A549 (cell line): ENCODE results near the gene LYPD6B. TPM values are rescaled to one million over a fixed set of nuclear protein-coding genes. Genes with fewer than 3 reads are reported as not detected.

ENCODE experiments used
- ATAC-seq, 2 experiments: fragments of 200-7000 bp in 1 of 2; fragments of >200 bp in 1 of 2; cut with Nextera tagmentation in 1 of 2; cut with Tn5 transposase in 1 of 2; 3 replicates each; pipeline versions ENCODE4 v1.8.0 to v1.9.1; 2018 to 2020; ENCODE audit warnings: mild to moderate bottlenecking in 1 of 2, moderate library complexity in 1 of 2
- CTCF ChIA-PET: fragments of 300-600 bp; sonication (Branson Sonifier 250); formaldehyde crosslinking; extraction: SDS; loops from one replicate; lab custom pipeline; 2021; ENCODE audit warnings: antibody characterized with exemption, inconsistent platforms; lab: Yijun Ruan, JAX
- POLR2A ChIA-PET: fragments of 350-600 bp; formaldehyde crosslinking; extraction: SDS; loops from one replicate; lab custom pipeline; 2021; ENCODE audit warnings: antibody characterized with exemption, inconsistent platforms; lab: Yijun Ruan, JAX
- DNase-seq, 2 experiments: peaks; one replicate each; pipeline versions ENCODE4 v3.0.0 to v3.0.0-alpha.2; 2011 to 2016; ENCODE audit warnings: low read depth in 1 of 2, low spot score in 1 of 2
- FAIRE-seq: peaks from 2 replicates; lab custom pipeline; 2011; peaks lifted over from hg19 to GRCh38; lab: Jason Lieb, UNC
- H3K27ac ChIP-seq, 2 experiments: fragments of >200 bp; sonication (Bioruptor Twin); formaldehyde crosslinking; 3 replicates each; pipeline ENCODE4 v1.5.1; 2016 to 2017
- H3K4me1 ChIP-seq: fragments of >200 bp; sonication (Bioruptor Twin); formaldehyde crosslinking; 3 replicates; pipeline ENCODE4 v1.6.1; 2016
- H3K4me2 ChIP-seq: fragments of >200 bp; sonication (Bioruptor Twin); formaldehyde crosslinking; 3 replicates; pipeline ENCODE4 v1.6.1; 2016
- H3K4me3 ChIP-seq: fragments of >200 bp; sonication (Bioruptor Twin); formaldehyde crosslinking; 3 replicates; pipeline ENCODE4 v1.5.1; 2016
- H3K9me3 ChIP-seq: fragments of >200 bp; sonication (Bioruptor Twin); formaldehyde crosslinking; 3 replicates; pipeline ENCODE4 v1.6.1; 2016
- CBX8 ChIP-seq: fragments of 200-600 bp; sonication (generic); IDR thresholded peaks from 2 replicates; pipeline ENCODE4 v1.6.1; 2016
- CHD2 ChIP-seq: fragments of 150-350 bp; IDR thresholded peaks from 2 replicates; pipeline ENCODE4 v1.6.1; 2014; ENCODE audit warnings: low read length; ENCODE audit not compliant: partially characterized antibody
- CHD4 ChIP-seq: fragments of 200-600 bp; sonication (generic); IDR thresholded peaks from 2 replicates; pipeline ENCODE4 v1.6.1; 2016; ENCODE audit warnings: antibody characterized with exemption, mild to moderate bottlenecking, borderline replicate concordance
- EHMT2 ChIP-seq: fragments of 200-600 bp; sonication (generic); IDR thresholded peaks from 2 replicates; pipeline ENCODE4 v1.6.1; 2016; ENCODE audit warnings: antibody characterized with exemption, low read depth, mild to moderate bottlenecking, moderate library complexity
- EP300 ChIP-seq, 2 experiments: fragments of >200 bp; sonication (Bioruptor Twin); formaldehyde crosslinking; IDR thresholded peaks; 2 replicates in 1 of 2; 3 replicates in 1 of 2; pipeline ENCODE4 v1.6.1; 2016 to 2017
- FOSL2 ChIP-seq, 2 experiments: fragments of 450-650 bp in 1 of 2; fragments of >200 bp in 1 of 2; sonication (Bioruptor Twin) in 1 of 2; formaldehyde crosslinking; IDR thresholded peaks; 2 replicates each; pipeline versions ENCODE4 v1.5.0 to v1.6.1; 2016 to 2020; ENCODE audit warnings: mild to moderate bottlenecking in 1 of 2, moderate library complexity in 1 of 2
- FOXS1 ChIP-seq: fragments of 250-450 bp; sonication (Bioruptor Pico); IDR thresholded peaks from 2 replicates; pipeline ENCODE4 v1.5.0; 2020; ENCODE audit warnings: mild to moderate bottlenecking, moderate library complexity
- GATA3 ChIP-seq: IDR thresholded peaks from 2 replicates; pipeline ENCODE4 v1.6.1; 2012; ENCODE audit warnings: borderline replicate concordance
- HOXA7 ChIP-seq: fragments of 250-450 bp; sonication (Bioruptor Pico); IDR thresholded peaks from 2 replicates; pipeline ENCODE4 v1.5.0; 2020; ENCODE audit warnings: mild to moderate bottlenecking, moderate library complexity
- HOXB5 ChIP-seq: fragments of 250-450 bp; sonication (Bioruptor Pico); IDR thresholded peaks from 2 replicates; pipeline ENCODE4 v1.5.0; 2020; ENCODE audit warnings: mild to moderate bottlenecking, moderate library complexity
- JUNB ChIP-seq: fragments of >200 bp; sonication (Bioruptor Twin); formaldehyde crosslinking; IDR thresholded peaks from 2 replicates; pipeline ENCODE4 v1.6.1; 2016
- KDM1A ChIP-seq: fragments of 200-600 bp; sonication (generic); IDR thresholded peaks from 2 replicates; pipeline ENCODE4 v1.6.1; 2016; ENCODE audit warnings: low read depth, mild to moderate bottlenecking
- MAFK ChIP-seq: fragments of 450-650 bp; IDR thresholded peaks from 2 replicates; pipeline ENCODE4 v1.6.1; 2014; ENCODE audit not compliant: partially characterized antibody
- NFE2L2 ChIP-seq: fragments of 150-350 bp; conservative IDR thresholded peaks from 2 replicates; pipeline ENCODE4 v1.6.1; 2014; ENCODE audit warnings: low read length
- NPAS2 ChIP-seq: fragments of 250-450 bp; sonication (Bioruptor Pico); IDR thresholded peaks from 2 replicates; pipeline ENCODE4 v1.8.0; 2022; ENCODE audit warnings: mild to moderate bottlenecking, moderate library complexity, borderline replicate concordance
- POLR2A ChIP-seq: IDR thresholded peaks from 2 replicates; pipeline ENCODE4 v1.6.1; 2012; ENCODE audit warnings: mild to moderate bottlenecking, low read length
- POLR2AphosphoS2 ChIP-seq: conservative IDR thresholded peaks from 2 replicates; pipeline ENCODE4 v1.6.1; 2012; ENCODE audit warnings: low read length, improper control_type of control experiment, inconsistent platforms
- RFX5 ChIP-seq: fragments of 450-650 bp; IDR thresholded peaks from 2 replicates; pipeline ENCODE4 v1.7.1; 2014; ENCODE audit warnings: antibody characterized with exemption, mild to moderate bottlenecking, moderate library complexity
- SMC3 ChIP-seq: fragments of >200 bp; sonication (Bioruptor Twin); formaldehyde crosslinking; IDR thresholded peaks from 3 replicates; pipeline ENCODE4 v1.6.1; 2018; ENCODE audit warnings: inconsistent platforms
- SREBF2 ChIP-seq: fragments of 450-650 bp; IDR thresholded peaks from 2 replicates; pipeline ENCODE4 v1.6.1; 2014; ENCODE audit warnings: mild to moderate bottlenecking, moderate library complexity
- TFCP2L1 ChIP-seq: fragments of 250-450 bp; sonication (Bioruptor Pico); IDR thresholded peaks from 2 replicates; pipeline ENCODE4 v1.5.0; 2021; ENCODE audit warnings: mild to moderate bottlenecking
- ZNF302 ChIP-seq: fragments of 250-450 bp; sonication (Bioruptor Pico); IDR thresholded peaks from 2 replicates; pipeline ENCODE4 v1.9.0; 2021; ENCODE audit warnings: inconsistent platforms, mild to moderate bottlenecking, moderate library complexity
- WGBS: methylation state at CpG from one replicate; pipeline ENCODE4 v1.1.6; 2017; ENCODE audit errors: missing lambda C conversion rate; 5-methylcytosine and 5-hydroxymethylcytosine counted together
- polyA plus RNA-seq, 4 experiments: library from polyadenylated mRNA; depleted of rRNA in 3 of 4; stranded (reverse); fragments of >200 nt; fragmentation: RNase III in 1 of 4; extraction: RNeasy Plus Mini Kit Qiagen cat#74134 plus additional on column Dnase treatment in 1 of 4; gene quantifications; 2 replicates in 3 of 4; 3 replicates in 1 of 4; pipeline ENCODE4 v1.2.3, GENCODE V29; 2011 to 2017
- TF ChIP-seq, protein P1 (sequence below): fragments of >200 bp; sonication (Bioruptor Twin); formaldehyde crosslinking; IDR thresholded peaks from 2 replicates; pipeline ENCODE4 v1.6.1; 2016
- TF ChIP-seq, protein P2 (sequence below): fragments of 450-650 bp; IDR thresholded peaks from 2 replicates; pipeline ENCODE4 v1.6.1; 2014; ENCODE audit warnings: antibody characterized with exemption
- TF ChIP-seq, protein P3 (sequence below): fragments of 150-350 bp; IDR thresholded peaks from 2 replicates; pipeline ENCODE4 v1.6.1; 2014; ENCODE audit warnings: low read depth, mild to moderate bottlenecking, low read length
- TF ChIP-seq, protein P4 (sequence below): fragments of 200-600 bp; sonication (generic); IDR thresholded peaks from 2 replicates; pipeline ENCODE4 v1.6.1; 2016; ENCODE audit warnings: antibody characterized with exemption, mild to moderate bottlenecking, moderate library complexity
- TF ChIP-seq, protein P5 (sequence below): IDR thresholded peaks from 2 replicates; pipeline ENCODE4 v1.6.1; 2012

The LYPD6B gene
- polyA plus RNA-seq, 2 of the 4 experiments (the other 2 are of a cell fraction), result not detected

DNA sequence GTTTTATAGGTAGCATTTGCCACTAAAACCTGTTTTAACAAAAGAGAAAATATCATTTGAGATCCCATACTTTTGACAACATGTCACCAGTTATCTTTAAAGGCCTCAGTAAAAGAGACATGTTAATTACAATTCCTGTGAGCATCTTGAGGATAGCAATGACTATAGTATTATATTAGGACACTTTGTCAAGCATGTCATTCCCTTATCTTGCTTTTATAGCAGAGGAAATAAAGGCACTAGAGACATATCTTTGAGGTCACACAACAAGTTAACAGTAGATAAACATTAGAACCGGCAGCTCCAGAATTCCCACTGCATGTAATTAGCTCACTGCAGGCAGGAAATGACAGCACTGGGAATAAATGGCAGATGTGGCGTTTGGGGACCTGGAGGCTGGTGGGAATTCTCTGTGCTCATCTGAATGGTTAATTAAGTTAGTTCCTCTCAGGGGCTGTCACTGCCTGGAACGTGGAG is 25.9 kb downstream of the LYPD6B start:
- ChIA-PET POLR2A (no interaction called here), CTCF (no interaction called here)
- no peak for ATAC-seq
- H3K4me2 ChIP-seq, result no peak overlapping the region
- no peak for FAIRE-seq
- H3K9me3 ChIP-seq, result no peaks in the 10 kb centered on the region
- H3K4me3 ChIP-seq, result no peak overlapping the region
- TF ChIP-seq NPAS2 (CRISPR knock-in tag), result no peak
- TF ChIP-seq POLR2AphosphoS2, result no peak
- TF ChIP-seq JUNB, result no peak
- TF ChIP-seq, protein P1, sequence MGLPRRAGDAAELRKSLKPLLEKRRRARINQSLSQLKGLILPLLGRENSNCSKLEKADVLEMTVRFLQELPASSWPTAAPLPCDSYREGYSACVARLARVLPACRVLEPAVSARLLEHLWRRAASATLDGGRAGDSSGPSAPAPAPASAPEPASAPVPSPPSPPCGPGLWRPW, result no peak
- no peak for TF ChIP-seq SMC3
- TF ChIP-seq RFX5, result no peak
- TF ChIP-seq SREBF2, result no peak
- TF ChIP-seq EHMT2, result no peak
- no peak for TF ChIP-seq MAFK
- TF ChIP-seq TFCP2L1, result no peak
- TF ChIP-seq KDM1A, result no peak
- no peak for TF ChIP-seq HOXB5
- TF ChIP-seq, protein P2, sequence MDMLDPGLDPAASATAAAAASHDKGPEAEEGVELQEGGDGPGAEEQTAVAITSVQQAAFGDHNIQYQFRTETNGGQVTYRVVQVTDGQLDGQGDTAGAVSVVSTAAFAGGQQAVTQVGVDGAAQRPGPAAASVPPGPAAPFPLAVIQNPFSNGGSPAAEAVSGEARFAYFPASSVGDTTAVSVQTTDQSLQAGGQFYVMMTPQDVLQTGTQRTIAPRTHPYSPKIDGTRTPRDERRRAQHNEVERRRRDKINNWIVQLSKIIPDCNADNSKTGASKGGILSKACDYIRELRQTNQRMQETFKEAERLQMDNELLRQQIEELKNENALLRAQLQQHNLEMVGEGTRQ, result no peak
- TF ChIP-seq GATA3, result no peak
- no peak for TF ChIP-seq FOSL2 (IDR thresholded peaks at IDR 0.05)
- TF ChIP-seq FOSL2 (CRISPR knock-in tag; IDR thresholded peaks at IDR 0.05), result no peak
- no peak for TF ChIP-seq EP300 (IDR thresholded peaks at IDR 0.05)
- TF ChIP-seq, protein P3, sequence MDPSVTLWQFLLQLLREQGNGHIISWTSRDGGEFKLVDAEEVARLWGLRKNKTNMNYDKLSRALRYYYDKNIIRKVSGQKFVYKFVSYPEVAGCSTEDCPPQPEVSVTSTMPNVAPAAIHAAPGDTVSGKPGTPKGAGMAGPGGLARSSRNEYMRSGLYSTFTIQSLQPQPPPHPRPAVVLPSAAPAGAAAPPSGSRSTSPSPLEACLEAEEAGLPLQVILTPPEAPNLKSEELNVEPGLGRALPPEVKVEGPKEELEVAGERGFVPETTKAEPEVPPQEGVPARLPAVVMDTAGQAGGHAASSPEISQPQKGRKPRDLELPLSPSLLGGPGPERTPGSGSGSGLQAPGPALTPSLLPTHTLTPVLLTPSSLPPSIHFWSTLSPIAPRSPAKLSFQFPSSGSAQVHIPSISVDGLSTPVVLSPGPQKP, result no peak
- TF ChIP-seq FOXS1 (CRISPR knock-in tag), result no peak
- DNase-seq, result no peak
- no peaks in the 10 kb centered on the region for H3K4me1 ChIP-seq
- H3K27ac ChIP-seq, result no peak overlapping the region
- 19% methylated on average over 3 of the region's 3 CpGs for WGBS

DNA sequence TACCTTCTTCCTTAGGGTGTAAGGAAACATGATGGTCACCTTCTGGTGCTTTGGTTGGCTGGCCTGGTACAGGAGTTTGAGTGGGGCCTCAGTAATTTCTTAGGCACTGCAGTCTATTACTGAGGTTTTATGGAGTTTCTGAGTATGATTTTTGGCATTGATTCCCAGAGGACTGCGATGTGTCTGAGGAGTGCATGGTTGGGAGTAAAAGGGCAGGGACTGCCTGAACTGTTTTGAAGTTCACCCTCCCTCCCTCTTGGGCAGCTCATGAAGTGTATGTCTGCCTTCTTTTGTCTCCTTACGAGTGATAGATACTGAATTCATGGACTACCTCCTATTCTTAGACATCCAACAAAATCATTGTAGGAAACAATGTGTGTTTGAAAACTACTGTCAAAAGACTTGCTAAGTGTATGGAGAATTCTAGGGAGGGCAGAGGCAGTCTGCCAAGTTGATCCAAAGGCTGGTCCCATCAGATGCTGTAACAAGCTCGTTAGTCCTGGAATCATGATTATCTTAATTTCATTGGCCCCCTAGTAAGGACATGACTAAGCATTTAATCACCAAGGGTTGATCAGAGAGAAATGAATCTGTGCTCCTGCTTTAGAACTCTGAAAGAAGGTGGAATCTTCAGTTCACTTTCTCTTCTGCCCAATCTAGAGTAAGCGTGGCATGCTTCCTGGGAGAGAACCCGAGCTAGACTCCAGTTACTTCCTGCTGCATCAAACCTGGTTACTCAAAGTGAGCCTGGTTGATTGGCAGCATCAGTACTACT is 26.5 kb downstream of the LYPD6B start:
- no peaks in the 10 kb centered on the region for H3K4me1 ChIP-seq
- no peak for DNase-seq
- H3K27ac ChIP-seq, result no peak overlapping the region

DNA sequence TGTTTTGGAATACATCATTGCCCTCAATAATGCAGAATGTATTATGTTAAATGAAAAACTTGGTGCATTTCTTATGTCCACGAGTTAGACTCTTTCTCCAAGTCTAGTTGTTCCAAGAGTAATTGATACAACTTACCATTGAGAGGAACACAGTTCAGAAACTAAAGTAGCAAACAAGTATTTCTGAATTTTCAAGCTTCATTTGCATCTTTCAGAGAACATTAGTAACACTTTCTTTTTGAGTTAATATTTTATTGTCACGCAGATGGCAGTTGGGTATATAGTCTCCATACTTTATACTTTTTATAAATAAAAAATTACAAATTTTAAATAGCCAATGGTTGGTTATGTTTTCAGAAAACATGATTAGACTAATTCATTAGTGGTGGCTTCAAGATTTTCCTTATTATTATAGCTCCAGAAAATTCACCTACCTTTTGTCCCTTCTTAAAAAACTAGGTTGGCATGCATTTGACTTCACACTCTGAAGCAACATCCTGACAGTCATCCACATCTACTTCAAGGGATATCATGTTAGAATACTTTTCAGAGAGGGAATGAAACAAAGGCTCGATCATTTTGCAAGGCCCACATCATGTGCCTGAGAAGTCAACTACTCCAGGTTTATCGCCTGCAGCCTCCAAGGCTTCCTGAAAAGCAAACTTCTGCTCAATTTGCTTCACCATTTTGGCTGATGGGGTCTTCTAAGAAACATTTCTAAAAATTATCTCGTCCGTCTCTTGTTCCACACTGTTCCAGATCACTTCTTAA is 29.9 kb downstream of the LYPD6B start:
- Histone ChIP-seq H3K4me3 (no peak overlapping the region), H3K27ac (no peak overlapping the region), H3K9me3 (no peaks in the 10 kb centered on the region), H3K4me2 (no peak overlapping the region), H3K4me1 (no peaks in the 10 kb centered on the region)
- POLR2A ChIA-PET, result no interaction called here
- WGBS, result 32% methylated on average over 6 of the region's 6 CpGs
- FAIRE-seq (no peak), ATAC-seq (no peak), DNase-seq (no peak)
- CTCF ChIA-PET, result no interaction called here
- no peak for TF ChIP-seq CHD2
- no peak for TF ChIP-seq NFE2L2
- TF ChIP-seq, protein P4, sequence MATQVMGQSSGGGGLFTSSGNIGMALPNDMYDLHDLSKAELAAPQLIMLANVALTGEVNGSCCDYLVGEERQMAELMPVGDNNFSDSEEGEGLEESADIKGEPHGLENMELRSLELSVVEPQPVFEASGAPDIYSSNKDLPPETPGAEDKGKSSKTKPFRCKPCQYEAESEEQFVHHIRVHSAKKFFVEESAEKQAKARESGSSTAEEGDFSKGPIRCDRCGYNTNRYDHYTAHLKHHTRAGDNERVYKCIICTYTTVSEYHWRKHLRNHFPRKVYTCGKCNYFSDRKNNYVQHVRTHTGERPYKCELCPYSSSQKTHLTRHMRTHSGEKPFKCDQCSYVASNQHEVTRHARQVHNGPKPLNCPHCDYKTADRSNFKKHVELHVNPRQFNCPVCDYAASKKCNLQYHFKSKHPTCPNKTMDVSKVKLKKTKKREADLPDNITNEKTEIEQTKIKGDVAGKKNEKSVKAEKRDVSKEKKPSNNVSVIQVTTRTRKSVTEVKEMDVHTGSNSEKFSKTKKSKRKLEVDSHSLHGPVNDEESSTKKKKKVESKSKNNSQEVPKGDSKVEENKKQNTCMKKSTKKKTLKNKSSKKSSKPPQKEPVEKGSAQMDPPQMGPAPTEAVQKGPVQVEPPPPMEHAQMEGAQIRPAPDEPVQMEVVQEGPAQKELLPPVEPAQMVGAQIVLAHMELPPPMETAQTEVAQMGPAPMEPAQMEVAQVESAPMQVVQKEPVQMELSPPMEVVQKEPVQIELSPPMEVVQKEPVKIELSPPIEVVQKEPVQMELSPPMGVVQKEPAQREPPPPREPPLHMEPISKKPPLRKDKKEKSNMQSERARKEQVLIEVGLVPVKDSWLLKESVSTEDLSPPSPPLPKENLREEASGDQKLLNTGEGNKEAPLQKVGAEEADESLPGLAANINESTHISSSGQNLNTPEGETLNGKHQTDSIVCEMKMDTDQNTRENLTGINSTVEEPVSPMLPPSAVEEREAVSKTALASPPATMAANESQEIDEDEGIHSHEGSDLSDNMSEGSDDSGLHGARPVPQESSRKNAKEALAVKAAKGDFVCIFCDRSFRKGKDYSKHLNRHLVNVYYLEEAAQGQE, result no peak
- TF ChIP-seq HOXA7 (CRISPR knock-in tag), result no peak
- no peak for TF ChIP-seq POLR2A
- TF ChIP-seq CHD4, result no peak
- no peak for TF ChIP-seq ZNF302 (CRISPR knock-in tag)
- TF ChIP-seq, protein P3, result no peak
- TF ChIP-seq, protein P5, sequence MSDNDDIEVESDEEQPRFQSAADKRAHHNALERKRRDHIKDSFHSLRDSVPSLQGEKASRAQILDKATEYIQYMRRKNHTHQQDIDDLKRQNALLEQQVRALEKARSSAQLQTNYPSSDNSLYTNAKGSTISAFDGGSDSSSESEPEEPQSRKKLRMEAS, result no peak

More for the DNA sequence above, 26.5 kb downstream of the LYPD6B start:
- CTCF ChIA-PET, result no interaction called here
- H3K4me2 ChIP-seq, result no peak overlapping the region
- no peaks in the 10 kb centered on the region for H3K9me3 ChIP-seq
- TF ChIP-seq NFE2L2 (0 out of 2 replicates have a peak, but pooled peaks have one; percentile 16), MAFK (peak; percentile 34), CBX8 (no peak)
- FAIRE-seq (no peak), ATAC-seq (no peak)
- no peak overlapping the region for H3K4me3 ChIP-seq
- POLR2A ChIA-PET, result no interaction called here
- 47% methylated on average over 5 of the region's 5 CpGs for WGBS
